Heart left ventricle (tissue), 16 donors: ENCODE results near the gene ADGRL3. TPM values are rescaled to one million over a fixed set of nuclear protein-coding genes. Genes with fewer than 3 reads are reported as not detected.

Source experiments
- ATAC-seq, 4 donors: fragments of 200-7000 bp; cut with Tn5 transposase; one replicate each; pipeline ENCODE4 v1.9.1; 2020 to 2022; ENCODE audit warnings: moderate library complexity in 4 of 4, mild to moderate bottlenecking in 3 of 4, moderate number of reproducible peaks in 1 of 4
- DNase-seq, 5 donors: peaks; one replicate each; pipeline ENCODE4 v3.0.0-alpha.2; 2020
- H3K27ac ChIP-seq, 12 donors: fragments of 200-600 bp; sonication (generic) in 4 of 12; one replicate each; pipeline versions ENCODE4 v1.5.0 to v1.8.0; 2016 to 2022; ENCODE audit warnings: mild to moderate bottlenecking in 2 of 12
- H3K27me3 ChIP-seq, 9 donors: fragments of 200-600 bp; sonication (generic) in 2 of 9; one replicate each; pipeline versions ENCODE4 v1.5.1 to v1.8.0; 2016 to 2022; ENCODE audit warnings: mild to moderate bottlenecking in 3 of 9
- H3K36me3 ChIP-seq, 9 donors: fragments of 200-600 bp; sonication (generic) in 2 of 9; one replicate each; pipeline versions ENCODE4 v1.5.0 to v1.8.0; 2018 to 2022; ENCODE audit warnings: mild to moderate bottlenecking in 2 of 9
- H3K4me1 ChIP-seq, 12 donors: fragments of 200-600 bp; sonication (generic) in 4 of 12; one replicate each; pipeline versions ENCODE4 v1.5.0 to v1.8.0; 2016 to 2022; ENCODE audit warnings: mild to moderate bottlenecking in 3 of 12
- H3K4me3 ChIP-seq, 12 donors: fragments of 200-600 bp; sonication (generic) in 4 of 12; one replicate each; pipeline versions ENCODE4 v1.5.0 to v1.8.0; 2017 to 2022; ENCODE audit warnings: mild to moderate bottlenecking in 9 of 12, moderate library complexity in 4 of 12
- H3K9me3 ChIP-seq, 12 donors: fragments of 200-600 bp; sonication (generic) in 4 of 12; one replicate each; pipeline versions ENCODE4 v1.5.0 to v1.8.0; 2016 to 2022; ENCODE audit warnings: mild to moderate bottlenecking in 1 of 12
- POLR2A ChIP-seq, 2 donors: fragments of 450-650 bp; IDR thresholded peaks; one replicate each; pipeline ENCODE4 v1.6.1; 2017; ENCODE audit warnings: antibody characterized with exemption in 2 of 2, mild to moderate bottlenecking in 2 of 2, moderate library complexity in 2 of 2
- WGBS, 4 donors: extraction: QIAGEN DNeasy Blood & Tissue Kit in 2 of 4; methylation state at CpG; one replicate each; pipeline versions ENCODE4 v1.1.5 to v1.1.7; 2013 to 2018; 5-methylcytosine and 5-hydroxymethylcytosine counted together
- intact Hi-C, 10 donors: fragments of 100-400 bp; cut with DNase I; formaldehyde crosslinking; loops; one replicate each; pipeline versions ENCODE4 v1.11.1 to v1.14.2; 2022
- polyA plus RNA-seq, 2 donors: library from polyadenylated mRNA; stranded (reverse); fragments of 200-250 nt; gene quantifications; one replicate each; pipeline ENCODE4 v1.2.3, GENCODE V29; 2013
- total RNA-seq, 9 donors: library from RNA; depleted of rRNA in 2 of 9; stranded (reverse); fragments of >200 nt in 2 of 9; fragmentation: NEBNext Ultra II Directional in 3 of 9; extraction: Animal tissue kit (Norgen Biotek cat#: 25700) in 3 of 9; gene quantifications; one replicate each; pipeline versions ENCODE4 v1.1.0 to v1.2.4, GENCODE V29; 2016 to 2023
- TF ChIP-seq, protein P1 (sequence below), 12 donors: fragments of 200-600 bp; sonication (generic) in 4 of 12; IDR thresholded peaks; one replicate each; pipeline versions ENCODE4 v1.5.0 to v1.8.0; 2018 to 2022; ENCODE audit warnings: antibody characterized with exemption in 12 of 12, mild to moderate bottlenecking in 5 of 12
- donor health status: ischemic (EF 13 %, LVEDD 7.1; RV severe dilation, severe dysfunction).
- donor health status: healthy with polysubstance abuse.
- donor health status: DM: no; HTN: yes; CAD: no.
- donor health status: DM: no; HTN: no; CAD: no.
- donor health status: ischemic (EF 25% LVEDD 6.9; RV normal size, moderate dysfunction).
- donor health status: ischemic (EF 25% LVEDD 5.7; RV mildly dilated, moderate dysfunction).
- donor health status: healthy.
- donor health status: DM: yes; HTN: yes; CAD: no.
- donor health status: ischemic (EF 35%, LVEDD 5.7; RV mildly dilated, moderate dysfunction).
- donor health status: nonischemic (EF 11% LVEDD 7.7; RV severe dilation, severe dysfunction).
- donor health status: DM: yes; HTN: yes; CAD: no.
- donor health status: PGD.
- donor health status: ischemic (EF 29% LVEDD 5.4; RV normal size, mild dysfunction).
- donor health status: nonischemic (EF 23%, LVEDD 6.1; RV moderate dilation, normal function).

ADGRL3 gene
- total and polyA plus RNA-seq, 11 donors, result 0.84 to 24.4 (median 7.6) TPM

DNA sequence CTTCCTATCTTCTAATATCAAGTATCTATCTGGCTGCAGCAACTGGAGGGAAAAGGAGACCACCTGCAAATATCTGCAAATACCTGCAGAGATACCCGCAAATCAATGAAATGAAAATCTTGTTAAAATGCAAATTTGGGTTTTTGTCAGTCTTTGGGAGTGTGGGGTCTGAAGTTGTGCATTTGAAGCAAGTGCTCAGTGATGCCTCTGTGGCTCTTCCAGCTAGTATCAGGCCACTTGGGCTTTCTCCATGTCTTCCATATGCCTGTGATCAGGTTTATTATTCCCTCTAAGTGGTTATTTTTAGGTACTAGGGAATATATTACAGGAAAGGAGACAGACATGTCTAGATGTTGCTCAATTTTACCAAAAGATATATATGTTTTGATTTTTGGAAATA, 880.3 kb downstream of the ADGRL3 start:
- intact Hi-C loops, result no loop called here
- WGBS, 4 donors, result 32 to 71% (median 46%) methylated on average over 1 of the region's 1 CpG
- no peak for TF ChIP-seq POLR2A (IDR thresholded peaks at IDR 0.05)
- TF ChIP-seq, protein P1, sequence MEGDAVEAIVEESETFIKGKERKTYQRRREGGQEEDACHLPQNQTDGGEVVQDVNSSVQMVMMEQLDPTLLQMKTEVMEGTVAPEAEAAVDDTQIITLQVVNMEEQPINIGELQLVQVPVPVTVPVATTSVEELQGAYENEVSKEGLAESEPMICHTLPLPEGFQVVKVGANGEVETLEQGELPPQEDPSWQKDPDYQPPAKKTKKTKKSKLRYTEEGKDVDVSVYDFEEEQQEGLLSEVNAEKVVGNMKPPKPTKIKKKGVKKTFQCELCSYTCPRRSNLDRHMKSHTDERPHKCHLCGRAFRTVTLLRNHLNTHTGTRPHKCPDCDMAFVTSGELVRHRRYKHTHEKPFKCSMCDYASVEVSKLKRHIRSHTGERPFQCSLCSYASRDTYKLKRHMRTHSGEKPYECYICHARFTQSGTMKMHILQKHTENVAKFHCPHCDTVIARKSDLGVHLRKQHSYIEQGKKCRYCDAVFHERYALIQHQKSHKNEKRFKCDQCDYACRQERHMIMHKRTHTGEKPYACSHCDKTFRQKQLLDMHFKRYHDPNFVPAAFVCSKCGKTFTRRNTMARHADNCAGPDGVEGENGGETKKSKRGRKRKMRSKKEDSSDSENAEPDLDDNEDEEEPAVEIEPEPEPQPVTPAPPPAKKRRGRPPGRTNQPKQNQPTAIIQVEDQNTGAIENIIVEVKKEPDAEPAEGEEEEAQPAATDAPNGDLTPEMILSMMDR (IDR thresholded peaks at IDR 0.05), result no peak
- H3K27me3 ChIP-seq, result no peaks in the 10 kb centered on the region
- DNase-seq (no peak), ATAC-seq (no peak)
- H3K4me3 ChIP-seq, result no peak overlapping the region
- no peak overlapping the region for H3K27ac ChIP-seq
- no peaks in the 10 kb centered on the region for H3K9me3 ChIP-seq
- no peaks in the 10 kb centered on the region for H3K36me3 ChIP-seq
- no peaks in the 10 kb centered on the region for H3K4me1 ChIP-seq

DNA sequence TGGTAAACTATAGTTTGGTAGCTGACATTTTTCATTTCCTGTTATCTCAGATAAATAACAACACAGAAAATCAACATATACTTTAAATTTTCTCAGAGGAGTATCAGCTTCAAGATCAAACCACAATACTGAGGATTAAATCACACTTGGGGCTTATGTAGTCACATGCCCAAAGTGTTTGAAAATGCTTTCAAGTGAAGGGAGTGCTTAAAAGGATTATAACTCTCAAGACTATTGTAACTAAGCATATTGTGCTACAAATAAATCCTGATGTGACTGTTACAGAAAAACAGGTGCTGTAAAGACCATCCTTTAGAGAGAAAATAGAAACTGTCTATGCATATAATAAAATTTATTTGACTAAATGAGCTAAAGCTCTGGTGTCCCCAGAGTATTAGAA, 887.6 kb downstream of the ADGRL3 start:
- intact Hi-C loops, result no loop called here
- no peak for ATAC-seq

DNA sequence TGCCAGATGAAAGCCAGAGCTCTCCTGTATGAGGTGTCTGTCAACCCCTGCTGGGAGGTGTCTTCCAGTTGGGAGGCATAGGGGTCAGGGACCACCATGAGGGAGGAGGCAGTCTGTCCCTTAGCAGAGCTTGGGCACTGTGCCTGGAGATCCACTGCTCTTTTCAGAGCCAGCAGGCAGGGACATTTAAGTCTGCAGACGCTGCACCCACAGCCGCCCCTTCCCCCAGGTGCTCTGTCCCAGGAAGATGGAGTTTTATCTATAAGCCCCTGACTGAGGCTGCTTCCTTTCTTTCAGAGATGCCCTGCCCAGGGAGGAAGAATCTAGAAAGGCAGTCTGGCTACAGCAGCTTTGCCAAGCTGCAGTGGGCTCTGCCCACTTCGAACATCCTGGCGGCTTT, 893.6 kb downstream of the ADGRL3 start:
- WGBS, 4 donors, result 87 to 94% (median 91%) methylated on average over 2 to 4 of the region's 4 CpGs
- DNase-seq (no peak), ATAC-seq (no peak)
- intact Hi-C loops, result no loop called here
- no peak for TF ChIP-seq POLR2A (IDR thresholded peaks at IDR 0.05)
- TF ChIP-seq, protein P1 (IDR thresholded peaks at IDR 0.05), result no peak
- Histone ChIP-seq H3K4me1 (no peaks in the 10 kb centered on the region), H3K36me3 (no peaks in the 10 kb centered on the region), H3K27ac (no peak overlapping the region), H3K9me3 (peaks cover 0 to 20% (median 0%) of the 10 kb centered on the region in 12 donors), H3K4me3 (no peak overlapping the region), H3K27me3 (no peaks in the 10 kb centered on the region)

More for the DNA sequence above, 887.6 kb downstream of the ADGRL3 start:
- Histone ChIP-seq H3K4me1 (no peaks in the 10 kb centered on the region), H3K27ac (no peak overlapping the region), H3K4me3 (no peak overlapping the region), H3K9me3 (peaks cover 0 to 20% (median 0%) of the 10 kb centered on the region in 12 donors), H3K36me3 (no peaks in the 10 kb centered on the region), H3K27me3 (no peaks in the 10 kb centered on the region)
- no peak for DNase-seq
- TF ChIP-seq POLR2A (IDR thresholded peaks at IDR 0.05), result no peak
- TF ChIP-seq, protein P1 (IDR thresholded peaks at IDR 0.05), result no peak

DNA sequence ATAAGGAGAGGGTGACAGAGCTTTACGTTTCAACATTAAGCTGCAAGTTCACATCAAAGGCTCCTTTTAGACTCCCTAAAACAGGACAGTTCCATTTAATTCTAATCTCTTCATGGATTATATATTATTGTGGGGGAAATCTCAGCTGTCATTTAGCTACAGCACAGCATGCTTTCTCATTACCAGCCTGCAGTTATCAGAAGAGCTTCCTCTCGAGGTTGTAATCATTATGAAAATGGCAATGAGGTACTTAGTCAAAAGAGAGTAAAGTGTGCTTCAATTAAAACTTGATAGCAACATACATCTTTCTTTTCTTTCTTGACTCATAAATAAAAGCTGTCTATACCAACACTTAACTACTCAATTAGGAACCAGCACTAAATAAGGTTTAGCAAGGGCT, 896.8 kb downstream of the ADGRL3 start:
- 41 to 57% (median 49%) methylated on average over 2 of the region's 2 CpGs for WGBS, 4 donors
- DNase-seq, result no peak
- intact Hi-C loops, result no loop called here

More for the DNA sequence above, 896.8 kb downstream of the ADGRL3 start:
- no peak overlapping the region for H3K27ac ChIP-seq
- H3K9me3 ChIP-seq, result peaks cover 0 to 14% (median 0%) of the 10 kb centered on the region in 12 donors
- no peaks in the 10 kb centered on the region for H3K27me3 ChIP-seq
- no peaks in the 10 kb centered on the region for H3K36me3 ChIP-seq
- TF ChIP-seq, protein P1 (IDR thresholded peaks at IDR 0.05), result no peak
- no peak for TF ChIP-seq POLR2A (IDR thresholded peaks at IDR 0.05)
- H3K4me1 ChIP-seq, result no peaks in the 10 kb centered on the region
- no peak for ATAC-seq
- no peak overlapping the region for H3K4me3 ChIP-seq
